Cardiac muscle cell (in vitro differentiated cells and primary cell): ENCODE data around the gene AFTPH. TPM values are rescaled to one million over a fixed set of nuclear protein-coding genes. Genes with fewer than 3 reads are reported as not detected.

ENCODE experiments used
- DNase-seq, 2 donors: peaks; one replicate each; pipeline versions ENCODE4 v3.0.0 to v3.0.0-alpha.2; 2010 to 2017; ENCODE audit warnings: low read depth in 1 of 2, low spot score in 1 of 2
- H3K27ac ChIP-seq: fragments of 200-600 bp; sonication (generic); 2 replicates; pipeline ENCODE4 v1.5.1; 2016
- H3K27me3 ChIP-seq: fragments of 200-600 bp; sonication (generic); 2 replicates; pipeline ENCODE4 v1.6.0; 2016; ENCODE audit warnings: control low read depth
- H3K36me3 ChIP-seq: fragments of 200-600 bp; sonication (generic); 2 replicates; pipeline ENCODE4 v1.5.1; 2016; ENCODE audit warnings: control low read depth
- H3K4me1 ChIP-seq: fragments of 200-600 bp; sonication (generic); 2 replicates; pipeline ENCODE4 v1.8.1; 2017; ENCODE audit warnings: low read depth, mild to moderate bottlenecking, mixed run types
- H3K4me3 ChIP-seq: fragments of 200-600 bp; sonication (generic); 2 replicates; pipeline ENCODE4 v1.5.1; 2016; ENCODE audit warnings: mild to moderate bottlenecking
- H3K9me3 ChIP-seq: fragments of 200-600 bp; sonication (generic); 2 replicates; pipeline ENCODE4 v1.5.1; 2017; ENCODE audit warnings: low read depth, mild to moderate bottlenecking, control low read depth
- CTCF ChIP-seq: IDR thresholded peaks from 2 replicates; pipeline ENCODE4 v1.5.1; 2012; ENCODE audit warnings: low read depth, mild to moderate bottlenecking, low read length
- polyA plus RNA-seq: library from polyadenylated mRNA; unstranded; fragments of >200 nt; fragmentation: Nextera tagmentation; extraction: Ambion mirVana; gene quantifications from 2 replicates; pipeline ENCODE4 v1.2.1, GENCODE V29; 2016
- total RNA-seq: library from RNA; depleted of rRNA; stranded (reverse); fragments of >200 nt; gene quantifications from 2 replicates; pipeline ENCODE4 v1.2.3, GENCODE V29; 2016

AFTPH gene
- total and polyA plus RNA-seq, 2 experiments from 2014 or later: 7.1 to 18.5 TPM

- H3K27me3 ChIP-seq: no peaks in the 10 kb centered on the region
- DNase-seq: peak in 1 of 2 donors; percentile 27
These were observed 69.0 kb downstream of the AFTPH start for GRCh38 chr2:64593035-64593655.

GRCh38 chr2:64594226-64594989 is 70.3 kb downstream of the AFTPH start:
- H3K36me3 ChIP-seq: peaks cover 23% of the 10 kb centered on the region
- no peaks in the 10 kb centered on the region for H3K27me3 ChIP-seq
- no peak for DNase-seq
- no peak for TF ChIP-seq CTCF
- no peaks in the 10 kb centered on the region for H3K4me1 ChIP-seq
- H3K4me3 ChIP-seq: no peak overlapping the region
- H3K27ac ChIP-seq: no peak overlapping the region
- H3K9me3 ChIP-seq: no peaks in the 10 kb centered on the region

More at GRCh38 chr2:64593035-64593655, 69.0 kb downstream of the AFTPH start:
- H3K36me3 ChIP-seq: peaks cover 35% of the 10 kb centered on the region
- no peaks in the 10 kb centered on the region for H3K4me1 ChIP-seq
- TF ChIP-seq CTCF: no peak
- no peak overlapping the region for H3K4me3 ChIP-seq
- no peaks in the 10 kb centered on the region for H3K9me3 ChIP-seq
- H3K27ac ChIP-seq: no peak overlapping the region

GRCh38 chr2:64595397-64596176 is 71.5 kb downstream of the AFTPH start:
- Histone ChIP-seq H3K27ac (no peak overlapping the region), H3K4me1 (no peaks in the 10 kb centered on the region), H3K9me3 (no peaks in the 10 kb centered on the region), H3K4me3 (no peak overlapping the region), H3K27me3 (no peaks in the 10 kb centered on the region), H3K36me3 (peaks cover 20% of the 10 kb centered on the region)
- DNase-seq: peak; percentile 50 to 57
- peak; percentile 52 for TF ChIP-seq CTCF

- no peak overlapping the region for H3K27ac ChIP-seq
- no peaks in the 10 kb centered on the region for H3K4me1 ChIP-seq
- no peak for DNase-seq
- H3K9me3 ChIP-seq: no peaks in the 10 kb centered on the region
- no peak for TF ChIP-seq CTCF
- H3K4me3 ChIP-seq: no peak overlapping the region
- no peaks in the 10 kb centered on the region for H3K27me3 ChIP-seq
- no peaks in the 10 kb centered on the region for H3K36me3 ChIP-seq
These were observed 74.1 kb downstream of the AFTPH start for GRCh38 chr2:64598226-64598625.

- peak in 1 of 2 donors; percentile 12 for DNase-seq
- H3K4me1 ChIP-seq: no peaks in the 10 kb centered on the region
- H3K27ac ChIP-seq: no peak overlapping the region
- no peaks in the 10 kb centered on the region for H3K9me3 ChIP-seq
- no peak for TF ChIP-seq CTCF
- H3K4me3 ChIP-seq: no peak overlapping the region
- no peaks in the 10 kb centered on the region for H3K36me3 ChIP-seq
- H3K27me3 ChIP-seq: no peaks in the 10 kb centered on the region
These were observed 75.3 kb downstream of the AFTPH start for GRCh38 chr2:64599469-64599868.
